ENCODE results near the gene FGGY.

FGGY gene

GRCh38 chr1:59266927-59267293, 30.0 kb upstream of the FGGY start:
- DNase-seq (ENCODE audit: low read depth), result no peak
- no peak overlapping the region for H3K4me3 ChIP-seq (ENCODE audit: low read depth, low read length)

GRCh38 chr1:59268406-59268805, 28.5 kb upstream of the FGGY start:
- no peak for TF ChIP-seq MAX (IDR thresholded peaks at IDR 0.05; ENCODE audit: low read depth, low read length)
- no peak for TF ChIP-seq POLR2A (IDR thresholded peaks at IDR 0.05; ENCODE audit: extremely low read depth, insufficient read length)
- no peak for TF ChIP-seq CTCF (IDR thresholded peaks at IDR 0.05; ENCODE audit: low read depth, low read length)
- TF ChIP-seq MYC (IDR thresholded peaks at IDR 0.05; ENCODE audit: low read depth, low read length), result no peak
- DNase-seq (ENCODE audit: low read depth), result no peak
- H3K4me3 ChIP-seq (ENCODE audit: low read depth, low read length), result no peak overlapping the region

More at GRCh38 chr1:59266927-59267293, 30.0 kb upstream of the FGGY start:
- TF ChIP-seq POLR2A (IDR thresholded peaks at IDR 0.05; ENCODE audit: extremely low read depth, insufficient read length) (no peak), MAX (IDR thresholded peaks at IDR 0.05; ENCODE audit: low read depth, low read length) (no peak), MYC (IDR thresholded peaks at IDR 0.05; ENCODE audit: low read depth, low read length) (no peak), CTCF (IDR thresholded peaks at IDR 0.05; ENCODE audit: low read depth, low read length) (no peak)

GRCh38 chr1:59271561-59272260, 25.2 kb upstream of the FGGY start:
- no peak for DNase-seq (ENCODE audit: low read depth)
- no peak overlapping the region for H3K4me3 ChIP-seq (ENCODE audit: low read depth, low read length)
- TF ChIP-seq MAX (IDR thresholded peaks at IDR 0.05; ENCODE audit: low read depth, low read length) (no peak), POLR2A (IDR thresholded peaks at IDR 0.05; ENCODE audit: extremely low read depth, insufficient read length) (no peak), MYC (IDR thresholded peaks at IDR 0.05; ENCODE audit: low read depth, low read length) (no peak), CTCF (IDR thresholded peaks at IDR 0.05; ENCODE audit: low read depth, low read length) (no peak)

GRCh38 chr1:59272507-59272906, 24.4 kb upstream of the FGGY start:
- no peak overlapping the region for H3K4me3 ChIP-seq (ENCODE audit: low read depth, low read length)
- DNase-seq (ENCODE audit: low read depth), result peak; percentile 56
- TF ChIP-seq POLR2A (IDR thresholded peaks at IDR 0.05; ENCODE audit: extremely low read depth, insufficient read length), result no peak

- TF ChIP-seq CTCF (IDR thresholded peaks at IDR 0.05; ENCODE audit: low read depth, low read length) (no peak), MAX (IDR thresholded peaks at IDR 0.05; ENCODE audit: low read depth, low read length) (no peak), MYC (IDR thresholded peaks at IDR 0.05; ENCODE audit: low read depth, low read length) (no peak), POLR2A (IDR thresholded peaks at IDR 0.05; ENCODE audit: extremely low read depth, insufficient read length) (no peak)
- no peak overlapping the region for H3K4me3 ChIP-seq (ENCODE audit: low read depth, low read length)
- no peak for DNase-seq (ENCODE audit: low read depth)
These were observed 20.4 kb upstream of the FGGY start for GRCh38 chr1:59276439-59276851.

- DNase-seq (ENCODE audit: low read depth), result no peak
- TF ChIP-seq POLR2A (IDR thresholded peaks at IDR 0.05; ENCODE audit: extremely low read depth, insufficient read length) (no peak), CTCF (IDR thresholded peaks at IDR 0.05; ENCODE audit: low read depth, low read length) (no peak), MAX (IDR thresholded peaks at IDR 0.05; ENCODE audit: low read depth, low read length) (no peak), MYC (IDR thresholded peaks at IDR 0.05; ENCODE audit: low read depth, low read length) (no peak)
- no peak overlapping the region for H3K4me3 ChIP-seq (ENCODE audit: low read depth, low read length)
These were observed 18.0 kb upstream of the FGGY start for GRCh38 chr1:59278780-59279354.
